ENCODE measurements around the gene PLXNA4.

- TF ChIP-seq POLR2A (IDR thresholded peaks at IDR 0.05) (no peak), CTCF (IDR thresholded peaks at IDR 0.05) (no peak)
These were observed 481.0 kb downstream of the PLXNA4 start for GRCh38 chr7:132095111-132095765.
